Measurements from ENCODE around the gene DTWD1.

DNA sequence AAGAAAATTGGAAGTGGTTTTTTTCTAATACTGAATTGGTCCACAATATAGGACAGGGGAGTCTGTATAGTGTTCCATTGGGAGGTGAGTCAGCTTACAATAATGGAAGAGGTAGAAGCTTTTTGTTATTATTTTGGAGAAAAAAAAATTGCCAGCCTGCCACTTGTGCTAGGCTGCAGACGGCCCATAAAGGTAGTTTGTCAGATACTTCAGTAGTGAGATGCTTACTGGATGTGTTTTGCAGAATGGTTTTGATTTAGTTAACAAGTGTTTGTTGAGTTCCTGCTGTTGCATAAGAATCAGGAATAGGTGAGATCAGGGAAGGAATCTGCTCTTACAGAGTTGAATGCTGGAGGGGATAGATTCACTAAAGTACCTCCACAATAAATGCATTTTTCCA is 1.0 kb downstream of the DTWD1 start:
- TF ChIP-seq EZH2 (IDR thresholded peaks at IDR 0.05; ENCODE audit: insufficient read depth, poor library complexity, severe bottlenecking) (no peak), EZH2phosphoT487 (IDR thresholded peaks at IDR 0.05; ENCODE audit: insufficient read depth, low read depth) (no peak)
